SHP77 treated with DMSO at 0.1 percent for 48 hours (cell line): Measurements from ENCODE around the gene ACTL9.
A peak's percentile ranks its signal among the peaks of the same experiment; 100 is the strongest.

Experiments used
- DNase-seq: peaks from one replicate; lab custom pipeline; 2025; lab: John Stamatoyannopoulos, UW

ACTL9 gene

DNA sequence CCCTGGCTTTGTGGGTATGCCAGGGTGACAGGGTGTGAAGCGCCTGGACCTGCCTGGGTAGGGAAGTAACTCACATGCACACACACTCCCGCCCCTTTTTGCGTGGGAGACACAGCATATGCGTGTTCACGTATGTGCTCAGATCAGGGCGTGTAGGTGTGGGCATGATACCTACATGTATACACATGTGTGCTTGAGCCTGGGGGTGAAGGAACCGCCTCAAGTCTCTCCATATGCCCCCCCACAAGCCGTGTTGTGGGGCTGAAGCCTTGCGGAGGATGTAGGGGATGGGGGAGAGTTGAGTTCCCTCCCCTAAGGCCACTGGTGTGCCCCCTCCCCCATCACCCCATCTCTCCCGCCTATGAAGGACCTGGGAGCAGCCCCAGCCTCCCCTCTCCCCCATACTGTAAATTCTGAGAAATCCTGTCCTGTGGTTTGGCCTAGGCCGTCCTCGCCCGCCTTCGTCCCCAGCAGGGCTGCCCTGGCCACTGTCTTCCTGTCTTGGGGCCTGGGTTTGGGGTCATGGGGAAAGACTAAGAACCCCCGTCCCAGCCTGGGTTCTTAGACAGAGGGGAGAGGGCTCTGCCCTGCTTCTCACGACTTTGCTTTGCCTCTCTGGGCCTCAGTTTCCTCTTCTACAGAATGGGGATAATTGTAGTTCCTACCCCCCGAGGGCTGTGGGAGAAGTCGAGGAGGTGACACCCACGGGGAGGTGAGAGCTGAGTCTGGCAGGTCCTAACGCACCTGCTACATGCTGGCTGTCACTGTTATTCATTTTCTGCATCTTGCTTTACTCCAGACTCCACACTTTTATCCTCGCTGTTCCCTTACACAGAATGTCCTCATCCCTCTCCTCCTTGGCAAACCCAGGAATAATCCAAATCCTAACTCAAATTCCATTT, 14.3 kb downstream of the ACTL9 start:
- no peak for DNase-seq

DNA sequence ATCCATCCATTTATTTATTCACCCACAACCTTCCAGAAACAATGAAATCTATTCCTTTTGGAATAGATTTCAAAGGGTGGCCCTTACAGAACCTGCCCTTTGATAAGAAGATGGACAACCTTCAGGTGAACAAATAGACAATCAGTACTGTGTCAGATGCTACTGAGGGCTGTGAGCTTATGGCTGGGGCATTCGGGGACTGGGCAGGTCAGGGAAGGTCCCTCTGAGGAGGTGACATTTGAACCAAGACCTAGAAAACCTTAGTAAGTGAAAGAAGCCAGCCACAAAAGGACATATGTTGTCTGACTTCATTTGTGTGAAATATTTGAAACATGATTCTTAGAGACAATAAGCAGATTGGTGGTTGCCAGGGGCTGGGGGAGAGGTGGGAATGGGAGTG, 15.7 kb downstream of the ACTL9 start:
- DNase-seq: no peak

DNA sequence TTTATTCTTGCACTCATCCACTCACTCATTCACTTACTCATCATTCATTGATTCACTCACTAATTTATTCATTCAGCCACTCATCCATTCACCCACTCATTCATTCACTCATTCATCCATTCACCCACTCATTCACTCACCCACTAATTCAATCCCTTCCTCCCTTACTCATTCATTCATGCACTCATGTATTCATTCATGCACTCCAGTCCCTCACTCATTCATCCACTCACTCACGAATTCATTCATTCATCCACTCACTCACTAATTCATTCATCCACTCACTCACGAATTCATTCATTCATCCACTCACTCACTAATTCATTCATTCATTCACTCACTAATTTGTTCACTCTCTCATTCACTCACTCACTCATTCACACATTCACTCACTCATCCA, 16.1 kb downstream of the ACTL9 start:
- no peak for DNase-seq

DNA sequence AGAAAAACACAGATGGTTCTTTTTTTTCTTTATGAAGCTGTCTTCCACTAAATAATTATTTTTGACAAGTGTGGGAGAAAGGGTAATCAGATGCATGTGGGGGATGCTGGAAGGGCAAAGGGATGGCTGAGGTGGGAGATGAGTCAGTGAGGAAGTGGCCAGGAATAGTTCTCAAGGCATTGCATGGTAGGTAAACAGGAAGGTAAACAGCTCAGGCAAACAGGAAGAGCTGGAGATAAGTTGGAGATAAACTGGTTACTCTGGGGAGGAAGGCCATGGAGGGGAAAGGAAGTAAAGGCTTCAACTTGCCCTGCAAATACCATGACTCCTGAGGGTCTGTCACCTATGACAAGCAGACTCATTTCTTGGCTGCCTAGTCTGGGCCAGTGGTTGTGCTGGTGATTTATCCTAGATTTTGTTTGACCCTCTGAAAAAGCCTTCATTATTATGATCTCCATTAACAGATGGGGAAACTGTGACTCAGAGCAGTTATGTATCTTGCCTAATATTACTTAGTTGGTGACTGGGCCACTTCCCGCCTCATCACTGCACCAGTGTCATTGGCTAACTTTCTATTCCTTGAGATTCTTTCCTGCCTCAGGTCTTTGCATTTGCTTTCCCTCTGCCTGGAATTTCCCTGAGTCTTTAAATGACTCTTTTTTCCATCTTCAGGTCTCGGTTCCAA, 17.1 kb downstream of the ACTL9 start:
- DNase-seq: no peak

DNA sequence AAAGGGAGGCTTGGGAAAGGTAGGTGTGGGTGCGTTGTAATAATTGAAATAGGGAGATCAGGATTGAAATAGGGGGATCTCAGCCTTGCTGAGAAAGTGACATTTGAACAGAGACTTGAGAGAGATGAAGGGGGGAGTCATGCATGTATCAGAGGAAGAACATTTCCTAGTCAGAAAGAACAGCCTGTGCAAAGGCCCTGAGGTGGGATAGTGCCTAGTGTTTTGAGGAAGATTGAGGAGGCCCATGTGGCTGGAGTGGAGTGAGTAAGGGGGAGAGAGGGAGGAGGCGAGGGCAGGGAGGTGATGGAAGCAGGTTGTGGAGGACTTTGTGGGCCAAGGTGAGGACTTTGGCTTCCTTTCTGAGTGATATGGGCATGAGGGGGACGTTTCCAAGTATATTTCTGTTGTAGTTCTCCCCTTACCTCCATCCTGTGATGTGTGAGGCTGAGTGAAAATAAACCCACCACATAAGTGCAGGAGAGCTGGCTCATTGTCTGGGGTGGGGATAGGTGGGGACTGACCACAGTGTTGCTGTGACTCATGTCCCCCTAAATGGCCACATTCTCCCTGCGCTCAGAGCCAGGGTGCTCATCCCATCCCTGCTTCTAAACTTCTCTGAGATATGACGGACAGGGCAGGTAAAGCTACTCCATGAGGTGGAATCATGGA, 17.8 kb downstream of the ACTL9 start:
- no peak for DNase-seq

DNA sequence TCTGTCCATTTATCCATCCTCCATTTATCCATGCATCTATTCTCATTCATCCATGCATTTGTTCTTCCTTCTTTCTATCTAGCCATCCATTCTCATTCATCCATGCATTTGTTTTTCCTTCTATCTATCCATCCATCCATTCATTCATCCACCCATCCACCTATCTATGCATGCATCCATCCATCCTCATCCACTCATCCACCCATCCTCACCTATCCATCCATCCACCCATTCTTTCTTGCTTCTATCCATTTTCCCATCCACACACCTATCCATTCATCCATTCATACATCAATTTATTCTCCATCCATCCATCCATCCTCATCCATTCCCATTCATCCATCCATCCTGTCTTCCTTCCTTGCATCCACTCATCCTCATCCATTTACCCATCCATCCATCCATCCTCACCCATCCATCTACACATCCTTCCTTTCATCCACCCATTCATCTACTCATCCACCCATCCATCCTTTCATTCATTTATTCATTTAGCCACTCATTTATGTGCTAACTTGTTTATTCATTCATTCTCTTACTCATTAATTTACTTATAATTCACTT, 20.3 kb downstream of the ACTL9 start:
- DNase-seq: no peak

DNA sequence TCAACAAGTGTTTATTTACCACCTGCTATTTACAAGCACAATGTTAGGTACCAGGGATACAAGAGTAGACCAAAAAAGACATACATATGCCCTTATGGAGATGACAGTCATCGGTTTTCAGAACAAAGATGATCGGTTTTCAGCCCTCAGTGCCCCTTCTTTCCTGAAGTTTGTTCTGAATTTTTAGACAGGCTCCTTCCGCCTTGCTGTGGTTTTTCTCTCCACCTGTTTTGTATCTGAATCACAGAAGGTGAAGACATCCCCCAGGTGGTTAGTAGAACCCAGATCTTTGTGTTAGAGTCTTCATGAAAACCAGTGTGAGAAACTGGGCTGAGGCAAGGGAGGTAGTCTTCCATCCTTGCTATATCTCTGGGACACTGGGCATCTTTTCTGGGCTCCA, 23.5 kb downstream of the ACTL9 start:
- no peak for DNase-seq

DNA sequence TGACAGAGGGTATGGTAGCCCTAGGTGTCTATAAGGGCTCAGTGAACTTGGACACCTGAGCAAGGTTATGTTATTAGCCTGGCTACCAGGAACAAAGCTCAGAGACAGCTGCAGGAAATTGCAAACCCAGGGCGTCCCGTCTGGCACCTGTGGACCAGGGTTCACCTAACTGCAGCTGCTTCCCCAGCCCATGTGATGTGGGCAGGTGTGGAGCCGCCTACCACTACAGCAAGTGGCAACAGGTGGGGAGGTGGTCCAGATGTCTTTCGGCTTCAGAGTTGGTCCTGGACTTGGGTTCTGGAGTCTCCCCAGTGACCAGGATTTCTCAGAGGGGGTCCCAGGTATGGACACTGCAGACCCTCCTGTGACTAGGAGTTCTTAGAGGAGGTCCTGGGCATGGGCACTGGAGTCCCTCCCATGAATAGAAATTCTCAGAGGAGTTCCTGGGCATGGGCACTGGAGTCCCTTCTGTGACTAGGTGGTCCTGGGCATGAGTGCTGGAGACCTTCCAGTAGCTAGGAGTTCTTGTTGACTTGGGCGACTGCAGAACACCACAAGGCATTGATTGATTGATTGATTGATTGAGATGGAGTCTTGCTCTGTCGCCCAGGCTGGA, 25.2 kb downstream of the ACTL9 start:
- no peak for DNase-seq

DNA sequence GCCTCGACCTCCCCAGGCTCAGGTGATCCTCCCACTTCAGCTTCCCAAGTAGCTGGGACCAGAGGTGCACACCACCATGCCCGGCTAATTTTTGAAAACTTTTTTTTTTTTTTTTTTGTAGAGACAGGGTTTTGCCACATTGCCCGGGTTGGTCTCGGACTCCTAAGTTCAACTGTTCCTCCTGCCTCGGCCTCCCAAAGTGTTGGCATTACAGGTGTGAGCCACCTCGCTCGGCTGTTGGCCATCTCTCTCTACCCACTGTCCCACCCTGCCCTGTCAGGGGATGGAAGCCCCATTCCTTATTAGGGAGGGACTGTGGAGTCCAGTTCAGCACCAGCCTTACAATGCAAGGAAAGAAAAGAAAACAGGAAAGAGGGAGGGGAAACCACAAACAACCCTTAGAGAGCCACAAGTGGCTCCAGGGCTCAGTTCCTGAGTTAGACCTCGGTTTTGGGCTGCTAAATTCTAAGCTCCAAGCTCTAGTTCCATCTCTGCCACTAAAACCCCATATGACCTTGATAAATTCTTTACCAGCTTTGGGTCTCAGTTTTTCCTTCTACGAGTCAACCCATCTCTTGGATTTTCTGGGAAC, 31.7 kb downstream of the ACTL9 start:
- DNase-seq: no peak

DNA sequence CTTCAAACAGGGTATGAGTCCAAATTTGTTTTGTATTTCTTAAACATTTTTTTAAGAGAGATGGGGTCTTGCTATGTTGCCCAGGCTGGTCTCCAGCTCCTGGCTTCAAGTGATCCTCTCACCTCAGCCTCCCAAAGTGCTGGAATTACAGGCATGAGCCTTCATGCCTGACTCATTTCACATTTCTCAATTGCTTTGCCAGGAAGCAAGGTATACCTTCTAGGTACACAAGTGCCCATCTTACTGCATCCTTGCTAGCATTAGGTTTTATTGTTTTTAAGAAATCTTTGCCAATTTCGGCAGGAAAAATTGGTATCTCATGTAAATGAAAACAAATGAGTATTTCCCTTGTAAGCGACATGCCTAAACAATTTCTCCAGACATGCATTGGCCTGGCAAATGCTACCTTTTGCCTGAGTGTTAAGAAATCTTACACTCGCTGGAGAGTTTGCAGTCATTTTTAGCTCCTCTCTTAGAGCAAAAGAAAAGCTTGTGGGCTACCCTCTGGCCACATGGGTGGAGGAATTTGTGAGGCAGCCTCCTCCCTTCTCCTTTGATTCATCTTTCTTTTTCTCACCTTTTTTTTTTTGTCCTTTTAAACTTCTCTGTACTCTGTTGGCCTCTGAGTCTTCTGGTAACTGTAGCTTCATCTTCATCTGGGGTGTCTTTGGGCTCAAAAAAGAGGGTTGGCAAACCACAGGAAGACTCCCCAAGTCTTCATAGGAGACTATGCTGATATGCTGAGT, 33.0 kb downstream of the ACTL9 start:
- DNase-seq: no peak

DNA sequence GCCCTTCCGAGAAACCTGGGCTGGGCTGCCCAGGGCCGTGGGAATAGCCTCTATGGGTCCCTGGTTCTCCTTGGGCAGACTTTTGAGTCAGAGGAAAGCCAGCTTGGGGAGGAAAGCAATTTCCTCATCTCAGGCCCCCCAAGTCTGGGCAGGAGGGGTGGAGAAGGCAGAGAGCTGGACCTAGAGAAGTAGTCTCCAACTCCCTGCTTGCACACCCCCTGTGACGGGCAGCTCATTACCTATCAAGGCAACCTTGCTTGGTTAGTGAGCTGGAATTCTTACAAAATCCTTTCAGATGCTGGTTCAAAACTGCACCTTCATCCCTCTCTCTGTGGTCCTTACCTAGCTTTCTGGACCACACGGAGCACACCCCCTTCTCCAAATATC, 33.9 kb downstream of the ACTL9 start:
- DNase-seq: no peak

DNA sequence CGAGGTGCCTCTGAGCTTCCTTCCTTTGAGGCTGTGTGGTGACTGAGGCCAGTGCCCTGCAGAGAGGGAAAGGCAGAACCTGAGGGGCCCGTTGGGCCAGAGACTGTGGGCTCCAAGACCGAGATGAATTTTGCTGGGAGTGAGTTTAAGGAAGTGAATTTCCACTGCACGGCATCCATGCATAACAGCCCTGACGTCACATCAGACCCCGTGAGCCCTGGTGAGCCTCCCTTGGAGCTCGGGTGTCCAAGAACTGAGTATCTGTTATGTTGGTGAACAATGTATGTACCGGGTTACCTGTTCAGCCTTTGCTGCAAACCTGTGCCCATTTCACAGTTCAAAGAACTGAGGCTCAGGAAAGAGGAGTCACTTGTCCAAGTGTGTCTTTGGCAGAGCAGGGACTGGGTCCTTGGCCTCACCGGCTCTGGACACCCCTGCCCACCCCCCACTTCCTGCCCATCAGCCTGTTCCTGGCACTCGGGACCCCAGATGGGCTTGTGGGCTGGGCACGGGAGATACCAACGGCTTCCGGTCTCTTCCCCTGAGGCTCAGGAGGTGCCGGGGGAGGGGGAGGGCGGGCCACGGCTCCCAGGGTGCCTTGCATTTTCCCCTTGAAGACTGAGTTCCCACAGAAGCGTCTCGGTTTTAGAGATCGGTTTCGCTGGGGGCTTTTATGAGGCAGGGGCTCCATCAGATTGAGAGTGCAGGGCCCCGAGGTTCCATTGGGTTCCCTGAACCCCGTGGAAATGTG, 34.5 kb downstream of the ACTL9 start:
- no peak for DNase-seq

DNA sequence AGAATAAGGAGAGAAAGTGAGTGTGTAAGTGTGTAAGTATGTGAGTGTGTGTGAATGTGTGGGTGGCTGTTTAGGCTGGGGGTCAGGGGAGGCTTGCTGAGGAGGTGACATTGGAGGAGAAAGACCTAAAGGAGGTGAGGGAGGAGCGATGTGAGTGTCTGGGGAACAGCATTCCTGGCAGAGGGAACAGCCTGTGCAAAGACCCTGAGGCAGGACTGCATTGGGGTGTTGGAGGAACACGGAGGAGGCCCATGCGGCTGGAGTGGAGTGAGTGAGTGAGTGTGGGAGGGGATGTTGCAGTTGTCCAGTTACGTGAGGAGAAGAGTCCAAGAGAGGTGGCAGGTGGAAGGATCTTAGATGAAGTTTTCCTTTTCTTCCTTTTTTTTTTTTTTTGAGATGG, 36.3 kb downstream of the ACTL9 start:
- no peak for DNase-seq

DNA sequence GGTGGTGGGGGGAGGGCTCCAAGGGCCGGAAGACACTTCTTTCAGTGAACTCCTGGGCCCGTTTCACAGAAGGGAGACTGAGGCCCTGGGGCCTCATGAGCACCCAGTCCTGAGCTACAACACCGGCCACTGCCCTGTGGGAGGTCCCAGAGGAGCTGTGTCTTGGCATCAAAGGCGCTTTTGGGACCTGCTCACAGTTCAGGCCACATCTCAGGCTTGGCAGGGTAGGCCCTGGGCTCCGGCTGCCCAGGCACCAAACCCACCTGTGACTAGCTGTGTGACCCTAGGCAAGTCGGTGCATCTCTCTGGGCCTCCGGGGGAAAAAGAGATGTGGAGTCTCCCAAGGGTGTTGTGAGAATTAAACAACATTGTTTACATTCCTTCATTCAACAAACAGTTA, 38.7 kb downstream of the ACTL9 start:
- no peak for DNase-seq

DNA sequence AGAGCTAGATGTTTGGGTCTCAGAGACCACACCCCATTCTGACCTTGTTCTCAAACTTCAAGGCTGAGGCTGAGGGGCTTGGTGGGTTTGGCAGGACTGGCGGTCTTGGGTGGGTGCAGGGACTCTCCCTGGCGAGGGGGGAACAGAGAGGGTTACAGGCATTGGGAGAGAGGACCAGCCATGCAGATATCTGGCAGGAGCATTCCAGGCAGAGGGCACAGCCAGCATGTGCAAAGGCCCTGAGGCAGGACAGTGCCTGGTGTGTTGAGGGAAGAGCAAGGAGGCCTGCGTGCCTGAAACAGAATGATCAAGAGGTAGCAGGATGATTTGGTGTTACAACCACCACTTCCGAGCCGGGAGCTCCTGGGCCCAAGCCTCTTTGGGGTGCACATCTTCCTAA, 40.7 kb downstream of the ACTL9 start:
- DNase-seq: no peak

DNA sequence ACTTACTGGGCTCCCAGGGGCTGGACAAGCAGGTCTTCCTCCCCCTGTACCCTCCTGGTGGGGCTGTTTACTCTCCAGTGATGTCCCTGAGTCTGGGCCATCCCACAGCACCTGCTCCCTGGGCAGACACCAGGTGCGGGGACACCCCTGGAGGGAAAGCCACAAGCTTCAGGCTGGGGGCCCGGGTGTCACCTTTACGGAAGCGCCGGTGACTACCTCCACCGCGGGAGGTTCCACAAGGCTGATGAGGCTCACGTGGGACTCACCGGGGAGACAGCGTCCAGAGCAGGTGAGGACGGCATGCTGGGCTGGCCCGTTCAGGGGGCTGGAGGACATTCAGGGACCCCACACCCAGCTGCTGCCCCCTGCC, 43.3 kb downstream of the ACTL9 start:
- DNase-seq: peak; percentile 38

DNA sequence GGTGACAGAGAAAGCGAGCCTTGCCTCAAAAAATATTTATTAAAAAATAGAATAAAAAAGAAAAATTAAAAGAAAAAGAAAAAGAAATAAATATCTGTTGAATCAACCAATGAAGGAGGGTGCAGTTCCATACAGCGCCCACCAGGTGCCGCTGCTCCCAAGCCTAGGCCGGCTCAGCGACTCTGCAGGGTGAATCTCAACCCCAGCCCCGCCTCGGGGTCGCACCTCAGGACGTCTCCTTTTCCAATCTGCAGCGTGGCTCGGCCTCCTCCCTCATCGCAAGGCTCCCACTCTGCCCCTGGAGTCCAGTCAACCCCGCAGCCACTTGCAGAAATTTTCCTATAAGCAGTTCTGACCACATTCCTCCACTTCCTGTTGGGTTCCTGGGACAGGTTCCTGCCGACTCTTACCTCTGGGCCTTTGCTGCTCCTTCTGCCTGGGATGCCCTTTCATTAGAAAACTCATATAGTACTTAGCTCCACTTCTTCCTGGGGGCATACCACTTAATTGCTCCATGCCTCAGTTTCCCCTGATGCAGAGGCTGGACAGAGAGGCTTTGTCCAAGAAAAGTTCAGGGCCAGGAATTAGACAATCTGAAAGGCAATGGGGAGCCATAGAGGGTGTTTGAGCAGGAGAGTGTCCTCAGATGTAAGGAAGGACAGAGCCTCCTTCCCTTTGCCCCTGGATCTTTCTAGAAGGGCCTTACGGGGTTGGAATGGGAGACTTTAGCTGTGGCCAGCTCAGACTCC, 43.8 kb downstream of the ACTL9 start:
- peak; percentile 58 for DNase-seq

DNA sequence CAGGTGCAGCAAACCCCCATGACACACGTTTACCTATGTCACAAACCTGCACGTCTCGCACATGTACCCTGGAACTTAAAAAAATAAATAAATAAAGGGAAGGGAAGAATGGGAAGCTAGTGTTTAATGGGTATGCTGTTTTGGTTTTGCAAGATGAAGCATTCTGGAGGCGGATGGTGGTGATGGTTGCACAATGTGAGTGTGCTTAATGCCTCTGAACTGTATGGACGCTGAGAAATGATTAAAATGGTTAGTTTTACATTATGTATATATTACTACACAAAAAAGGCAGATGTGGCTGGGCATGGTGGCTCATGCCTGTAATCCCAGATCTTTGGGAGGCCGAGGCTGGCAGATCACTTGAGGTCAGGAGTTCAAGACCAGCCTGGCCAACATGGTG, 50.4 kb downstream of the ACTL9 start:
- no peak for DNase-seq
